Esophagus muscularis mucosa (tissue), 4 donors: Measurements from ENCODE around the gene PLEKHM3. TPM values are rescaled to one million over a fixed set of nuclear protein-coding genes. Genes with fewer than 3 reads are reported as not detected.
"Not testable (repeated sequence)": the region's sequence is repeated elsewhere in the genome, so short reads cannot be mapped to it uniquely, and the experiment has no call there.

Experiments
- DNase-seq: peaks from one replicate; pipeline ENCODE4 v3.0.0-alpha.2; 2017; ENCODE audit errors: extremely low spot score
- H3K27ac ChIP-seq, 4 donors: fragments of 200-600 bp; sonication (generic); replicated peaks in 1 of 4; 1 replicate in 3 of 4; 2 replicates in 1 of 4; pipeline ENCODE4 v1.5.1; 2016 to 2019; ENCODE audit warnings: mild to moderate bottlenecking in 1 of 4
- H3K27me3 ChIP-seq, 4 donors: fragments of 200-600 bp; sonication (generic); one replicate each; pipeline versions ENCODE4 v1.5.1 to v1.6.0; 2016 to 2019
- H3K36me3 ChIP-seq, 4 donors: fragments of 200-600 bp; sonication (generic); one replicate each; pipeline ENCODE4 v1.5.1; 2016 to 2019
- H3K4me1 ChIP-seq, 4 donors: fragments of 200-600 bp; sonication (generic); one replicate each; pipeline ENCODE4 v1.5.1; 2016 to 2019
- H3K4me3 ChIP-seq, 4 donors: fragments of 200-600 bp; sonication (generic); 1 replicate in 2 of 4; 2 replicates in 2 of 4; pipeline ENCODE4 v1.5.1; 2016 to 2019; ENCODE audit warnings: mild to moderate bottlenecking in 4 of 4, moderate library complexity in 1 of 4
- H3K9me3 ChIP-seq, 4 donors: fragments of 200-600 bp; sonication (generic); 1 replicate in 3 of 4; 2 replicates in 1 of 4; pipeline ENCODE4 v1.5.1; 2016 to 2019
- CTCF ChIP-seq, 3 experiments: fragments of 200-600 bp in 2 of 3; fragments of 450-650 bp in 1 of 3; sonication (generic) in 2 of 3; IDR thresholded peaks; one replicate each; pipeline ENCODE4 v1.5.1; 2017 to 2019; ENCODE audit warnings: antibody characterized with exemption in 3 of 3, mild to moderate bottlenecking in 2 of 3, moderate library complexity in 1 of 3
- EP300 ChIP-seq: sonication (generic); formaldehyde crosslinking; IDR thresholded peaks from one replicate; pipeline ENCODE4 v1.6.1; 2017; ENCODE audit warnings: antibody characterized with exemption
- POLR2A ChIP-seq: fragments of 450-650 bp; IDR thresholded peaks from one replicate; pipeline ENCODE4 v1.6.1; 2017; ENCODE audit warnings: antibody characterized with exemption, moderate library complexity, mild to moderate bottlenecking, low read depth
- POLR2AphosphoS5 ChIP-seq, 2 donors: sonication (generic); formaldehyde crosslinking; IDR thresholded peaks; one replicate each; pipeline ENCODE4 v1.6.1; 2017; ENCODE audit warnings: antibody characterized with exemption in 2 of 2
- WGBS: methylation state at CpG from one replicate; pipeline ENCODE4 v1.1.5; 2018; 5-methylcytosine and 5-hydroxymethylcytosine counted together
- intact Hi-C: fragments of 100-400 bp; cut with DNase I; formaldehyde crosslinking; loops from one replicate; pipeline ENCODE4 v1.15.1; 2023
- total RNA-seq, 4 donors: library from RNA; depleted of rRNA; stranded (reverse); fragments of >200 nt; gene quantifications; one replicate each; pipeline versions ENCODE4 v1.1.0 to v1.2.1, GENCODE V29; 2016

The PLEKHM3 gene
- total RNA-seq, 4 donors from 2014 or later = 24.8 to 34.5 (median 31.1) TPM

DNA sequence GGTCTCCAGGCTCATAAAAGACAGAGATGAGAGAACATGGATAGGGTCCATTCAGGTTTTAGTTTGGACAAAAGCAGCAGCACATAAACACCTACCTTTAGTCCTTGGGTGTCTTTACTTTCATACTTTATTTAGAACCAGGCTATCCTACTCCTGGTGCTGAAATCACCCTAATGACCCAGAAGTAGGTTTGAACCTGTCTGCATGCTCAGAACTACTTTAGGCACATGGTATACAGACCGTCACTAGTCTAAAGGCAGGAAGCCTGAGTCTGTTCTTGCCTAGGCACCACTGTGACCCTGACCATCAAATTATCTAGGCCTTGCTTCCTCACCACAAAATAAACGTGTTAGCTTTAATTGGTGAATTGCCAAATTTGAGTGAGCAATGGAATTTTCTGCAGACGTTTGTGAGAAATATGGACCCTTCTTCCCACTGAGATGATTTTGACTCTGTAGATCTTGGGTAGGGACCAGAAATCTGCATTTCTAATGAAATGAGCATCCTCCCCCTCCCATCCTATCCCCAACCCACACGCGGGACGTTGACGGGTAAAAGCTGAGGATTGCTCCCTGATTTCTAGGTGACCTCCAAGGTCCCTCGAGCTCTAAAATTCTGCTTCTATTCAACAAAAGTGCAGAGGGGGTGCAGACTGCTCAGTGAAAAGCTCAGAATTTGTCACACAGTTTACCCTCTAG lies 75.1 kb downstream of the PLEKHM3 start:
- TF ChIP-seq CTCF (IDR thresholded peaks at IDR 0.05) (no peak), EP300 (no peak), POLR2A (no peak), POLR2AphosphoS5 (IDR thresholded peaks at IDR 0.05) (no peak)
- Histone ChIP-seq H3K4me3 (no peak overlapping the region), H3K9me3 (no peaks in the 10 kb centered on the region), H3K27ac (no peak overlapping the region), H3K27me3 (no peaks in the 10 kb centered on the region), H3K36me3 (peaks cover 0 to 11% (median 5%) of the 10 kb centered on the region in 4 donors), H3K4me1 (peaks cover 0 to 7% (median 5%) of the 10 kb centered on the region in 4 donors)
- 84% methylated on average over 8 of the region's 8 CpGs for WGBS
- no peak for DNase-seq
- intact Hi-C loops = no loop called here

DNA sequence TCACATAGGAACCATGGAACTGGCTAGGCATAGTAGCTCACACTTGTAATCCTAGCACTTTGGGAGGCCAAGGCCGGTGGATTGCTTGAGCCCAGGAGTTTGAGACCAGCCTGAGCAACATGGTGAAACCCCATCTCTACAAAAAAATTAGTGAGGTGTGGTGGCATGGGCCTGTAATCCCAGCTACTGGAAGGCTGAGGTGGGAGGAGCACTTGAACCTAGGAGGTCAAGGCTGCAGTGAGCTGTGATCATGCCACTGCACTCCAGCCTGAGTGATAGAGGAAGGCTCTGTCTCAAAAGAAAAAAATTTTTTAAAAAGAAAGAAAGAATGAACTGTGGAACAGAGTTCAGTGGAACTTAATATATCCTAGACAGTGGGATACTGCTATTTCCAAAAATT lies 76.1 kb downstream of the PLEKHM3 start:
- H3K27me3 ChIP-seq, intact Hi-C loops, H3K4me3 ChIP-seq, DNase-seq, H3K9me3 ChIP-seq, H3K27ac ChIP-seq, H3K4me1 ChIP-seq: not testable (repeated sequence)
- WGBS = 94% methylated on average over 1 of the region's 1 CpG
- H3K36me3 ChIP-seq = peaks cover 0 to 20% (median 10%) of the 10 kb centered on the region in 4 donors

DNA sequence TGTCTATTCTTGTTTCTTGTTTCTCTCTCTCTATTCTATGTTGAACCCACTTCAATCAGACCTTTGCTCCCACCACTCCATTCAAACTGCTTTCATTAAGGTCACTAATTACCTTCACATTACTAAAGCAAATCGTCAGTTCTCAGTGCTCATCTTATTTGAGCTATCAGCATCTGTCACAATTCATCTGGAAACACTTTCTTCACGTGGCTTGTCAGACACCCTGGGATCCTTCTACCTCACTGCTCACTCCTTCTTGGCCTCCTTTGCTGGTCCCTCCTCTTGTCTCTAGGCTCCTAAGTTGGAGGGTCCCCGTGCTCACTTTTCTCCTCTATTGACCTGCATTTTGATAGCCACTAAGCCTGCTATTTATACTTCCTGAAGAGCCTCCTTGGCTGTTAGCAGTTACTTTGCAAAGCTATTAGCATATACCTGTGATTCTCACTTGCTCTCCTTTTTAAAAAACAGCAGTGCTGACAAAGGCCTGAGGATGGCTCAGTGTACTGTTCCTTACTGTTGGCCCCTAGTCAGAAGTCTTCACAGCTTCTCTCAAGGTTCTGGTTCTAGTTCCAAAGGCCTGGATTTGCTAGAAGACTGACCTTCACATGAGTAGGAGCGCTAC lies 80.2 kb downstream of the PLEKHM3 start:
- Histone ChIP-seq H3K9me3 (no peaks in the 10 kb centered on the region), H3K4me1 (peaks cover 0 to 1% (median under 1%) of the 10 kb centered on the region in 4 donors), H3K4me3 (no peak overlapping the region), H3K27me3 (no peaks in the 10 kb centered on the region), H3K27ac (no peak overlapping the region), H3K36me3 (peaks cover 0 to 31% (median 12%) of the 10 kb centered on the region in 4 donors)
- intact Hi-C loops = no loop called here
- no peak for DNase-seq
- no peak for TF ChIP-seq CTCF (IDR thresholded peaks at IDR 0.05)
- no peak for TF ChIP-seq POLR2A
- no peak for TF ChIP-seq POLR2AphosphoS5 (IDR thresholded peaks at IDR 0.05)
- TF ChIP-seq EP300 = no peak
- WGBS = 86% methylated on average over 4 of the region's 4 CpGs

DNA sequence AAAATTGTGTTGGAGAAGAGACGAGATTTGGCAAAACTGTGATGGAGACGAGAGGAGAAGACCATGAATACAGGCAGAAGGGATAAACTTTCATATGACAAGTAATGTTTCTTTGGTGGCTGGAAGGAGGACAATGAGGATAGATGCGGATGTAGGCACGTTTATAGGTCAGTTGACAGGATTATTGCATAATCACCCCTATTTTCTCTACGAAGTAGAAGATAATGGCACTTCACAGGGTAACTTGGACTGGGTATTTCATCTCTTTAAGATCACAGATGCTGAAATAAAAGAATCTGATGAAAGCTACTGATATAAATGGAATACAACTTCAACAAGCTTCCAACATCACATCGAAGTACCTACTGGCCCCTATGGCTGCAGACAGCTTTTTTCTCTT lies 81.0 kb downstream of the PLEKHM3 start:
- no peak for TF ChIP-seq POLR2A
- TF ChIP-seq POLR2AphosphoS5 (IDR thresholded peaks at IDR 0.05) = no peak
- no peak for TF ChIP-seq EP300
- no peak for TF ChIP-seq CTCF (IDR thresholded peaks at IDR 0.05)
- Histone ChIP-seq H3K36me3 (peaks cover 0 to 31% (median 12%) of the 10 kb centered on the region in 4 donors), H3K4me3 (no peak overlapping the region), H3K4me1 (peaks cover 0 to 4% (median 0%) of the 10 kb centered on the region in 4 donors), H3K9me3 (no peaks in the 10 kb centered on the region), H3K27ac (no peak overlapping the region), H3K27me3 (no peaks in the 10 kb centered on the region)
- 90% methylated on average over 6 of the region's 6 CpGs for WGBS
- no peak for DNase-seq
- intact Hi-C loops = no loop called here

DNA sequence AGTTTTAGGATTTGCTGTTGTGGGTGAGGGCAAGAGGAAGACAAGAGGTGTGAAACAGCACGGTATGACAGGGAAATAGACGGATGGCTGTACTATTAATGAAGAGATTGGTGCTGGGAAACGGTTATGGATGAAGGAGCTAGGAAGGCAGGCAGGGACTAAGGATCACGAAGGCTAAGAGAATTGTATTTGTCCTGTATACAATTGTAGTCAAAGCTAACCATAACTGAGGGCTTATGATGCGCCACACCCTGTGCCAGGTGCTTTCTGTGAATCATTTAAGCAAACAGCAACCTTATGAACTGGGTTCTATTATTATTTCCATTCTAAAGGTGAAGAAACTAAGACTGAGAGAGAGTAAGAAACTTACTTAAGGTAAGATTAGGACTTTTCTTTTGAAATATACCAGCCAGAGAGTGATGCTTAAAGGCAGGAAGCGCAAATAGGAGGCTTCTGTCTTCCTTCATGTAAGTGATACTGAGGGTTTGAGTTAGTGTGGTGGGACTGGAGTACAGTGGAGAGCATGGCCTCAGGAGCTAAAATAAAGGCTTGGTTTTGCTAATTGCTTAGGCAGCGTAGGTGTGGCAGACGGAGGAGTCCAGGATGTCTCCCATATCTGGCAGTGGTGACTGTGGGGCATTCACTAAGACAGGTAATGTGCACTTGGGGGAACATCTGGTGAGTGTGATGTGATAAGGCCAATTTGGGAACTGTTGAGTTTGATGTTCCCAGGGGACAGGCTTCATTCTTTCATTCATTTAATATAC lies 85.8 kb downstream of the PLEKHM3 start:
- intact Hi-C loops = no loop called here
- 90% methylated on average over 8 of the region's 8 CpGs for WGBS
- H3K4me3 ChIP-seq = no peak overlapping the region
- peaks cover 0 to 8% (median 6%) of the 10 kb centered on the region in 4 donors for H3K4me1 ChIP-seq
- no peaks in the 10 kb centered on the region for H3K9me3 ChIP-seq
- peaks cover 0 to 14% (median 3%) of the 10 kb centered on the region in 4 donors for H3K36me3 ChIP-seq
- TF ChIP-seq POLR2AphosphoS5 (IDR thresholded peaks at IDR 0.05) (no peak), POLR2A (no peak), CTCF (IDR thresholded peaks at IDR 0.05) (no peak), EP300 (no peak)
- DNase-seq = no peak
- H3K27ac ChIP-seq = no peak overlapping the region
- no peaks in the 10 kb centered on the region for H3K27me3 ChIP-seq
